Large intestine (tissue), 12 donors: ENCODE data around the gene RASAL1. TPM values are rescaled to one million over a fixed set of nuclear protein-coding genes. Genes with fewer than 3 reads are reported as not detected.

Source experiments
- DNase-seq, 2 donors: peaks; one replicate each; pipeline versions ENCODE4 v3.0.0 to v3.0.0-alpha.2; 2013
- H3K27ac ChIP-seq: one replicate; pipeline ENCODE4 v1.5.1; 2013; ENCODE audit warnings: low read length
- H3K27me3 ChIP-seq: 2 replicates; pipeline ENCODE4 v1.6.1; 2013; ENCODE audit warnings: low read length; ENCODE audit not compliant: control insufficient read depth, insufficient read depth
- H3K36me3 ChIP-seq: 2 replicates; pipeline ENCODE4 v1.6.1; 2013; ENCODE audit warnings: low read length; ENCODE audit not compliant: control insufficient read depth, insufficient read depth
- H3K4me1 ChIP-seq: one replicate; pipeline ENCODE4 v1.6.1; 2013; ENCODE audit warnings: low read length; ENCODE audit not compliant: control insufficient read depth, insufficient read depth
- H3K4me3 ChIP-seq: one replicate; pipeline ENCODE4 v1.5.1; 2013; ENCODE audit warnings: low read length
- H3K9me3 ChIP-seq: one replicate; pipeline ENCODE4 v1.6.1; 2013; ENCODE audit warnings: mild to moderate bottlenecking, low read depth, low read length, moderate library complexity; ENCODE audit not compliant: control insufficient read depth
- WGBS: methylation state at CpG from one replicate; pipeline ENCODE4 v1.1.5; 2013; ENCODE audit warnings: low lambda C conversion rate; ENCODE audit not compliant: insufficient coverage; 5-methylcytosine and 5-hydroxymethylcytosine counted together
- long read RNA-seq, 11 donors: transcript quantifications; one replicate each; lab custom pipeline, GENCODE V29; 2026
- polyA plus RNA-seq: library from polyadenylated mRNA; unstranded; fragments of 120-200 nt; gene quantifications from one replicate; pipeline ENCODE4 v1.2.1, GENCODE V29; 2013

The RASAL1 gene
- polyA plus RNA-seq, result 0.69 TPM
- long read RNA-seq, donor 1, result 0 reads
- long read RNA-seq, donor 2, result 0 reads
- long read RNA-seq, donor 3, result 0 reads
- long read RNA-seq, donor 4, result 0 reads
- long read RNA-seq, donor 5, result 0 reads
- long read RNA-seq, donor 6, result 0 reads
- long read RNA-seq, donor 7, result 0 reads
- long read RNA-seq, donor 8, result 0 reads
- long read RNA-seq, donor 9, result 0 reads
- long read RNA-seq, donor 10, result 0 reads
- long read RNA-seq, donor 11, result 0 reads

GRCh38 chr12:113135178-113136127, at the start of gene RASAL1:
TSS of gene RASAL1 (minus strand) at chr12:113135761. CDS start at chr12:113135462, 299 bp downstream.
- no CpG with 5 or more reads among the region's 68 CpGs for WGBS
- Histone ChIP-seq H3K36me3 (no peaks in the 10 kb centered on the region), H3K9me3 (no peaks in the 10 kb centered on the region), H3K4me1 (no peaks in the 10 kb centered on the region), H3K27me3 (peaks cover 21% of the 10 kb centered on the region), H3K4me3 (no peak within 1 kb of the TSS), H3K27ac (no peak within 1 kb of the TSS)
- DNase-seq, result peak in 1 of 2 donors; percentile 30

GRCh38 chr12:113184900-113185179, 49.3 kb upstream of the RASAL1 start:
- H3K36me3 ChIP-seq, result peaks cover 23% of the 10 kb centered on the region
- H3K27me3 ChIP-seq, result no peaks in the 10 kb centered on the region
- peak overlapping the region; percentile 95 for H3K27ac ChIP-seq
- DNase-seq, result peak; percentile 76 to 94
- H3K4me1 ChIP-seq, result peaks cover 17% of the 10 kb centered on the region
- H3K4me3 ChIP-seq, result peak overlapping the region; percentile 80
- WGBS, result no CpG with 5 or more reads among the region's 20 CpGs
- peaks cover 3% of the 10 kb centered on the region for H3K9me3 ChIP-seq

- no peak for DNase-seq
- H3K9me3 ChIP-seq, result peaks cover 3% of the 10 kb centered on the region
- peak overlapping the region; percentile 95 for H3K27ac ChIP-seq
- H3K27me3 ChIP-seq, result no peaks in the 10 kb centered on the region
- WGBS, result 22% methylated on average over 3 of the region's 26 CpGs
- H3K4me3 ChIP-seq, result peak overlapping the region; percentile 80
- H3K36me3 ChIP-seq, result peaks cover 27% of the 10 kb centered on the region
- H3K4me1 ChIP-seq, result peaks cover 17% of the 10 kb centered on the region
Measured at GRCh38 chr12:113184098-113184899, 48.7 kb upstream of the RASAL1 start.

GRCh38 chr12:113183030-113183589, 47.5 kb upstream of the RASAL1 start:
- no CpG with 5 or more reads among the region's 11 CpGs for WGBS
- H3K27ac ChIP-seq, result no peak overlapping the region
- H3K9me3 ChIP-seq, result peaks cover 3% of the 10 kb centered on the region
- H3K4me1 ChIP-seq, result peaks cover 17% of the 10 kb centered on the region
- H3K36me3 ChIP-seq, result peaks cover 34% of the 10 kb centered on the region
- H3K4me3 ChIP-seq, result no peak overlapping the region
- no peaks in the 10 kb centered on the region for H3K27me3 ChIP-seq
- no peak for DNase-seq

GRCh38 chr12:113181975-113182374, 46.4 kb upstream of the RASAL1 start:
- Histone ChIP-seq H3K27me3 (no peaks in the 10 kb centered on the region), H3K27ac (no peak overlapping the region), H3K4me1 (peaks cover 14% of the 10 kb centered on the region), H3K36me3 (peaks cover 45% of the 10 kb centered on the region), H3K9me3 (peaks cover 3% of the 10 kb centered on the region), H3K4me3 (no peak overlapping the region)
- WGBS, result 100% methylated on average over 1 of the region's 3 CpGs
- no peak for DNase-seq

GRCh38 chr12:113180333-113180732, 44.8 kb upstream of the RASAL1 start:
- H3K4me1 ChIP-seq, result peaks cover 4% of the 10 kb centered on the region

GRCh38 chr12:113179023-113179422, 43.5 kb upstream of the RASAL1 start:
- no peak for DNase-seq
- H3K27me3 ChIP-seq, result no peaks in the 10 kb centered on the region
- no peak overlapping the region for H3K27ac ChIP-seq
- peaks cover 64% of the 10 kb centered on the region for H3K36me3 ChIP-seq
- no peak overlapping the region for H3K4me3 ChIP-seq
- no peaks in the 10 kb centered on the region for H3K9me3 ChIP-seq
- WGBS, result no CpG with 5 or more reads among the region's 14 CpGs
- peaks cover under 1% of the 10 kb centered on the region for H3K4me1 ChIP-seq

More at GRCh38 chr12:113180333-113180732, 44.8 kb upstream of the RASAL1 start:
- no peak for DNase-seq
- H3K27me3 ChIP-seq, result no peaks in the 10 kb centered on the region
- peaks cover 3% of the 10 kb centered on the region for H3K9me3 ChIP-seq
- H3K36me3 ChIP-seq, result peaks cover 54% of the 10 kb centered on the region
- no peak overlapping the region for H3K27ac ChIP-seq
- no peak overlapping the region for H3K4me3 ChIP-seq
- no CpG with 5 or more reads among the region's 4 CpGs for WGBS

GRCh38 chr12:113174461-113175384, 39.2 kb upstream of the RASAL1 start:
- peaks cover 3% of the 10 kb centered on the region for H3K4me1 ChIP-seq
- peaks cover 88% of the 10 kb centered on the region for H3K36me3 ChIP-seq
- WGBS, result no CpG with 5 or more reads among the region's 32 CpGs
- no peaks in the 10 kb centered on the region for H3K9me3 ChIP-seq
- H3K27ac ChIP-seq, result no peak overlapping the region
- H3K27me3 ChIP-seq, result no peaks in the 10 kb centered on the region
- DNase-seq, result peak; percentile 37 to 52
- no peak overlapping the region for H3K4me3 ChIP-seq

- Histone ChIP-seq H3K27ac (no peak overlapping the region), H3K9me3 (no peaks in the 10 kb centered on the region), H3K4me1 (peaks cover 3% of the 10 kb centered on the region), H3K4me3 (no peak overlapping the region), H3K36me3 (peaks cover 87% of the 10 kb centered on the region), H3K27me3 (no peaks in the 10 kb centered on the region)
- WGBS, result no CpG with 5 or more reads among the region's 7 CpGs
- DNase-seq, result peak in 1 of 2 donors; percentile 61
Measured at GRCh38 chr12:113173081-113173698, 37.6 kb upstream of the RASAL1 start.
